Cardiac muscle cell (in vitro differentiated cells and primary cell): Measurements from ENCODE around the gene RPL18. TPM values are rescaled to one million over a fixed set of nuclear protein-coding genes. Genes with fewer than 3 reads are reported as not detected.
"Not testable (repeated sequence)": the region's sequence is repeated elsewhere in the genome, so short reads cannot be mapped to it uniquely, and the experiment has no call there.

Experiments
- DNase-seq, 2 donors: peaks; one replicate each; pipeline versions ENCODE4 v3.0.0 to v3.0.0-alpha.2; 2010 to 2017; ENCODE audit warnings: low read depth in 1 of 2, low spot score in 1 of 2
- H3K27ac ChIP-seq: fragments of 200-600 bp; sonication (generic); 2 replicates; pipeline ENCODE4 v1.5.1; 2016
- H3K27me3 ChIP-seq: fragments of 200-600 bp; sonication (generic); 2 replicates; pipeline ENCODE4 v1.6.0; 2016; ENCODE audit warnings: control low read depth
- H3K36me3 ChIP-seq: fragments of 200-600 bp; sonication (generic); 2 replicates; pipeline ENCODE4 v1.5.1; 2016; ENCODE audit warnings: control low read depth
- H3K4me1 ChIP-seq: fragments of 200-600 bp; sonication (generic); 2 replicates; pipeline ENCODE4 v1.8.1; 2017; ENCODE audit warnings: low read depth, mild to moderate bottlenecking, mixed run types
- H3K4me3 ChIP-seq: fragments of 200-600 bp; sonication (generic); 2 replicates; pipeline ENCODE4 v1.5.1; 2016; ENCODE audit warnings: mild to moderate bottlenecking
- H3K9me3 ChIP-seq: fragments of 200-600 bp; sonication (generic); 2 replicates; pipeline ENCODE4 v1.5.1; 2017; ENCODE audit warnings: low read depth, mild to moderate bottlenecking, control low read depth
- CTCF ChIP-seq: IDR thresholded peaks from 2 replicates; pipeline ENCODE4 v1.5.1; 2012; ENCODE audit warnings: low read depth, mild to moderate bottlenecking, low read length
- polyA plus RNA-seq: library from polyadenylated mRNA; unstranded; fragments of >200 nt; fragmentation: Nextera tagmentation; extraction: Ambion mirVana; gene quantifications from 2 replicates; pipeline ENCODE4 v1.2.1, GENCODE V29; 2016
- total RNA-seq: library from RNA; depleted of rRNA; stranded (reverse); fragments of >200 nt; gene quantifications from 2 replicates; pipeline ENCODE4 v1.2.3, GENCODE V29; 2016

Gene RPL18
- total and polyA plus RNA-seq, 2 experiments from 2014 or later: 692 to 3,429 TPM

GRCh38 chr19:48634424-48635262 is 15.7 kb upstream of the RPL18 start:
- Histone ChIP-seq H3K27me3 (no peaks in the 10 kb centered on the region), H3K9me3 (no peaks in the 10 kb centered on the region), H3K36me3 (no peaks in the 10 kb centered on the region), H3K4me1 (peaks cover 16% of the 10 kb centered on the region), H3K27ac (peak overlapping the region; percentile 46), H3K4me3 (peak overlapping the region; percentile 5)
- no peak for TF ChIP-seq CTCF
- DNase-seq: peak; percentile 98 to 99

- Histone ChIP-seq H3K4me1 (peaks cover 16% of the 10 kb centered on the region), H3K27me3 (no peaks in the 10 kb centered on the region), H3K4me3 (no peak overlapping the region), H3K9me3 (no peaks in the 10 kb centered on the region), H3K36me3 (no peaks in the 10 kb centered on the region), H3K27ac (no peak overlapping the region)
- DNase-seq: no peak
- no peak for TF ChIP-seq CTCF
Measured at GRCh38 chr19:48634036-48634342, 15.0 kb upstream of the RPL18 start.

- peaks cover 12% of the 10 kb centered on the region for H3K4me1 ChIP-seq
- no peak for TF ChIP-seq CTCF
- no peak overlapping the region for H3K27ac ChIP-seq
- no peaks in the 10 kb centered on the region for H3K27me3 ChIP-seq
- no peak for DNase-seq
- H3K4me3 ChIP-seq: no peak overlapping the region
- H3K9me3 ChIP-seq: no peaks in the 10 kb centered on the region
- H3K36me3 ChIP-seq: no peaks in the 10 kb centered on the region
Measured at GRCh38 chr19:48633148-48634035, 14.4 kb upstream of the RPL18 start.

GRCh38 chr19:48632692-48633147 is 13.7 kb upstream of the RPL18 start:
- no peak overlapping the region for H3K4me3 ChIP-seq
- no peak for TF ChIP-seq CTCF
- H3K27me3 ChIP-seq: no peaks in the 10 kb centered on the region
- H3K4me1 ChIP-seq: peaks cover 12% of the 10 kb centered on the region
- no peaks in the 10 kb centered on the region for H3K9me3 ChIP-seq
- H3K36me3 ChIP-seq: no peaks in the 10 kb centered on the region
- DNase-seq: no peak
- no peak overlapping the region for H3K27ac ChIP-seq

- not testable (repeated sequence) for H3K9me3 ChIP-seq, H3K36me3 ChIP-seq, H3K4me3 ChIP-seq, H3K27me3 ChIP-seq, DNase-seq, H3K27ac ChIP-seq
- H3K4me1 ChIP-seq: peaks cover 12% of the 10 kb centered on the region
Measured at GRCh38 chr19:48632286-48632685, 13.3 kb upstream of the RPL18 start.

GRCh38 chr19:48631225-48631624 is 12.2 kb upstream of the RPL18 start:
- Histone ChIP-seq H3K9me3 (no peaks in the 10 kb centered on the region), H3K4me3 (no peak overlapping the region), H3K4me1 (peaks cover 12% of the 10 kb centered on the region), H3K27ac (no peak overlapping the region), H3K27me3 (no peaks in the 10 kb centered on the region), H3K36me3 (no peaks in the 10 kb centered on the region)
- DNase-seq: no peak
- TF ChIP-seq CTCF: no peak
